Dendritic cell treated with granulocyte-macrophage colony-stimulating factor and Interleukin-4, amounts not matched to agents 40 ng/mL and 50 ng/mL, for 4 days (primary cell): Measurements from ENCODE around the gene PLK1.
"Not testable (repeated sequence)": the region's sequence is repeated elsewhere in the genome, so short reads cannot be mapped to it uniquely, and the experiment has no call there.

ENCODE experiments used
- H3K27ac Mint-ChIP-seq: one replicate; pipeline ENCODE4 v1.8.0; 2022; ENCODE audit warnings: mild to moderate bottlenecking, mixed read lengths
- H3K27me3 Mint-ChIP-seq: one replicate; pipeline ENCODE4 v1.8.0; 2022; ENCODE audit warnings: mild to moderate bottlenecking, mixed read lengths
- H3K36me3 Mint-ChIP-seq: one replicate; pipeline ENCODE4 v1.8.0; 2022; ENCODE audit warnings: low read depth, mixed read lengths
- H3K4me1 Mint-ChIP-seq: one replicate; pipeline ENCODE4 v1.8.0; 2022; ENCODE audit warnings: low read depth, mixed read lengths
- H3K4me3 Mint-ChIP-seq: one replicate; pipeline ENCODE4 v1.8.0; 2022; ENCODE audit warnings: mild to moderate bottlenecking, moderate library complexity, mixed read lengths
- H3K9me3 Mint-ChIP-seq: one replicate; pipeline ENCODE4 v1.8.0; 2022; ENCODE audit warnings: mixed read lengths
- intact Hi-C: fragments of 100-400 bp; cut with micrococcal nuclease; formaldehyde crosslinking; loops from one replicate; pipeline ENCODE4 v1.15.0; 2022

The PLK1 gene

GRCh38 chr16:23678430-23679273 lies at the start of gene PLK1:
TSS of gene PLK1 (plus strand) at chr16:23678889. CDS start at chr16:23678933, 44 bp downstream.
- peaks cover 38% of the 10 kb centered on the region for H3K4me1 Mint-ChIP-seq
- H3K9me3 Mint-ChIP-seq: no peaks in the 10 kb centered on the region
- intact Hi-C loops: no loop called here
- H3K27me3 Mint-ChIP-seq: no peaks in the 10 kb centered on the region
- peak within 1 kb of the TSS; percentile 57 for H3K27ac Mint-ChIP-seq
- peak within 1 kb of the TSS; percentile 90 for H3K4me3 Mint-ChIP-seq
- peaks cover 56% of the 10 kb centered on the region for H3K36me3 Mint-ChIP-seq

GRCh38 chr16:23629516-23629915 lies 49.2 kb upstream of the PLK1 start:
- Mint-ChIP-seq H3K9me3 (no peaks in the 10 kb centered on the region), H3K36me3 (peaks cover 82% of the 10 kb centered on the region), H3K27ac (no peak overlapping the region), H3K27me3 (no peaks in the 10 kb centered on the region), H3K4me3 (no peak overlapping the region), H3K4me1 (no peaks in the 10 kb centered on the region)
- intact Hi-C loops: no loop called here

GRCh38 chr16:23631874-23632273 lies 46.8 kb upstream of the PLK1 start:
- H3K27me3 Mint-ChIP-seq, H3K9me3 Mint-ChIP-seq, intact Hi-C loops, H3K4me1 Mint-ChIP-seq, H3K4me3 Mint-ChIP-seq, H3K27ac Mint-ChIP-seq: not testable (repeated sequence)
- H3K36me3 Mint-ChIP-seq: peaks cover 82% of the 10 kb centered on the region

GRCh38 chr16:23634461-23635036 lies 44.1 kb upstream of the PLK1 start:
- no peak overlapping the region for H3K27ac Mint-ChIP-seq
- peaks cover 67% of the 10 kb centered on the region for H3K36me3 Mint-ChIP-seq
- no peaks in the 10 kb centered on the region for H3K4me1 Mint-ChIP-seq
- no peaks in the 10 kb centered on the region for H3K27me3 Mint-ChIP-seq
- no peaks in the 10 kb centered on the region for H3K9me3 Mint-ChIP-seq
- no peak overlapping the region for H3K4me3 Mint-ChIP-seq
- intact Hi-C loops: no loop called here

- no peak overlapping the region for H3K4me3 Mint-ChIP-seq
- H3K4me1 Mint-ChIP-seq: peaks cover 9% of the 10 kb centered on the region
- no peak overlapping the region for H3K27ac Mint-ChIP-seq
- H3K36me3 Mint-ChIP-seq: peaks cover 62% of the 10 kb centered on the region
- no peaks in the 10 kb centered on the region for H3K27me3 Mint-ChIP-seq
- intact Hi-C loops: no loop called here
- H3K9me3 Mint-ChIP-seq: no peaks in the 10 kb centered on the region
Measured at GRCh38 chr16:23635958-23636357, 42.7 kb upstream of the PLK1 start.

DNA sequence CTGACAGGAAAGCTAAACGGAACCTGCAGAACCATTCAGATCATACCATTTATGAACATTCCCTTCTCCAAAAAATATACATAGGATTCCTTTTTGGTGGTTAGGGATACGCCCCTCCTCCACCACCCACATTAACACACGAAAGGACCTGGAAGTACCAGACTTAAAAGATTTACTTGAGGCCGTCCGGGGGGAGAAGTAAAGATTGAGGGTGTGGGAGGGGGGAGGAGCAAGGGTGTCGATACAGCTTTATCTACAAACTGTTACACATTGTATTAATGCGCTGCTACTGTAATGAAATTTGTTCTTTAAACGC lies 38.1 kb upstream of the PLK1 start:
- Mint-ChIP-seq H3K9me3 (no peaks in the 10 kb centered on the region), H3K4me3 (peak overlapping the region; percentile 92), H3K27ac (peak overlapping the region; percentile 96), H3K36me3 (peaks cover 73% of the 10 kb centered on the region), H3K27me3 (no peaks in the 10 kb centered on the region), H3K4me1 (peaks cover 22% of the 10 kb centered on the region)
- intact Hi-C loops: loop anchor here (2.0 kb wide), 2 partner anchors 44 to 188 kb away; partner anchors contain the start of genes COG7 and NDUFAB1

GRCh38 chr16:23640931-23641765 lies 37.5 kb upstream of the PLK1 start, which contains the start of the genes DCTN5 and PALB2:
TSS of gene DCTN5 (plus strand) at chr16:23641466. CDS start at chr16:23641543, 77 bp downstream.
TSS of gene PALB2 (minus strand) at chr16:23641310. CDS start at chr16:23641157, 153 bp downstream.
- intact Hi-C loops: loop anchor here (1.0 to 2.0 kb wide), 3 partner anchors 44 to 188 kb away; partner anchors contain the start of genes COG7, EARS2, NDUFAB1 and UBFD1
- Mint-ChIP-seq H3K4me1 (peaks cover 24% of the 10 kb centered on the region), H3K27me3 (no peaks in the 10 kb centered on the region), H3K9me3 (no peaks in the 10 kb centered on the region), H3K27ac (peak within 1 kb of the TSS; percentile 96), H3K36me3 (peaks cover 73% of the 10 kb centered on the region), H3K4me3 (peak within 1 kb of the TSS; percentile 92)

DNA sequence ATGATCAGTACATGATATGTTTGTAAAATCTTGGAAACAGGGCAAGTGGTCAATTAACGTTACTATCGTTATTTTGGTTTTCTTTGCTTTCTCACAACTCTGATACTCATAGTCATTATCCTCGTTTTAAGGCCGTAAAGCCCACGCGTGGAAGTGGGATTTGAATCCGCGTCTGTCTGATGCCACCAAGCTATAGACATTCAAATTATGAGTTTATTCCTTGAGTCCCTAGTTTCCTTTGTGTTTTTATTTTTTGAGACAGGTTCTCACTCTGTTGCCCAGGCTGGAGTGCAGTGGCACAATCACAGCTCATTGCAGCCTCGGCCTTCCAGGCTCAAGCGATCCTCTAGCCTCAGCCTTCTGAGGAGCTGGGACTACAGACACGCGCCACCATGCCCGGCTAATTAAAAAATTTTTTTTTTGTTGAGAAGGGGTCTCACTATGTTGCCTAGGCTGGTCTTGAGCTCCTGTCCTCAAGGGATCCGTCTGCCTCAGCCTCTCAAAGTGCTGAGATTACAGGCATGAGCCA lies 36.4 kb upstream of the PLK1 start:
- intact Hi-C loops: no loop called here
- Mint-ChIP-seq H3K27me3 (no peaks in the 10 kb centered on the region), H3K27ac (peak overlapping the region; percentile 96), H3K4me3 (peak overlapping the region; percentile 92), H3K36me3 (peaks cover 76% of the 10 kb centered on the region), H3K4me1 (peaks cover 27% of the 10 kb centered on the region), H3K9me3 (no peaks in the 10 kb centered on the region)

GRCh38 chr16:23650674-23651416 lies 27.8 kb upstream of the PLK1 start:
- no peaks in the 10 kb centered on the region for H3K27me3 Mint-ChIP-seq
- peaks cover 89% of the 10 kb centered on the region for H3K36me3 Mint-ChIP-seq
- H3K27ac Mint-ChIP-seq: no peak overlapping the region
- H3K4me3 Mint-ChIP-seq: no peak overlapping the region
- peaks cover 10% of the 10 kb centered on the region for H3K4me1 Mint-ChIP-seq
- intact Hi-C loops: no loop called here
- H3K9me3 Mint-ChIP-seq: no peaks in the 10 kb centered on the region

GRCh38 chr16:23651943-23652468 lies 26.7 kb upstream of the PLK1 start:
- intact Hi-C loops: no loop called here
- Mint-ChIP-seq H3K4me3 (no peak overlapping the region), H3K27me3 (no peaks in the 10 kb centered on the region), H3K9me3 (no peaks in the 10 kb centered on the region), H3K4me1 (peaks cover 5% of the 10 kb centered on the region), H3K27ac (no peak overlapping the region), H3K36me3 (peaks cover 83% of the 10 kb centered on the region)

DNA sequence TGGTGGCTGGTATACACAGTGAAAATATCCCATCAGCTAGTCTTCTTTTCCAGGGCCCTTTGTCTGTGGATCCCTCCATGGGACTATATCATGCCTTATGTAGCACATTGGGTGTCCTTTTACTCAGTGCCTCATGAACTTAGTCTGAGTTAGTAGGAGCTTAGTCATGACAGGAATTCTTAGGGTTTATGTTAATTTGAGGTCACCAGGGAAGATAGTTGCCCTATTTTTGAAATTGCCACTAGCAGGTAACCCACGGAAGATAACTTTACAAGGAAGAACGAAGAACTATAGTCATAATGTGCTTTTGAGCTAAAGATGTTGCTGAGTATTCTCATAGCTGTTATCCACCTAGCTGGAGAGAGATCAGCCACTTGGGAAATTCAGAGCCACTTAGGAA lies 14.8 kb upstream of the PLK1 start:
- Mint-ChIP-seq H3K4me3 (no peak overlapping the region), H3K9me3 (no peaks in the 10 kb centered on the region), H3K36me3 (peaks cover 100% of the 10 kb centered on the region), H3K4me1 (no peaks in the 10 kb centered on the region), H3K27ac (no peak overlapping the region), H3K27me3 (no peaks in the 10 kb centered on the region)
- intact Hi-C loops: no loop called here

- H3K36me3 Mint-ChIP-seq: peaks cover 97% of the 10 kb centered on the region
- peaks cover 10% of the 10 kb centered on the region for H3K4me1 Mint-ChIP-seq
- no peaks in the 10 kb centered on the region for H3K27me3 Mint-ChIP-seq
- H3K9me3 Mint-ChIP-seq: no peaks in the 10 kb centered on the region
- H3K27ac Mint-ChIP-seq: no peak overlapping the region
- H3K4me3 Mint-ChIP-seq: no peak overlapping the region
- intact Hi-C loops: no loop called here
Measured at GRCh38 chr16:23666571-23667354, 11.9 kb upstream of the PLK1 start.
